ENCODE results near the gene DDX17. TPM values are rescaled to one million over a fixed set of nuclear protein-coding genes. Genes with fewer than 3 reads are reported as not detected.

DDX17 gene
- total and polyA plus RNA-seq, 4 donors = 141 to 1,771 (median 262) TPM

GRCh38 chr22:38443628-38444521 is 62.2 kb downstream of the DDX17 start:
- TF ChIP-seq, protein P1, sequence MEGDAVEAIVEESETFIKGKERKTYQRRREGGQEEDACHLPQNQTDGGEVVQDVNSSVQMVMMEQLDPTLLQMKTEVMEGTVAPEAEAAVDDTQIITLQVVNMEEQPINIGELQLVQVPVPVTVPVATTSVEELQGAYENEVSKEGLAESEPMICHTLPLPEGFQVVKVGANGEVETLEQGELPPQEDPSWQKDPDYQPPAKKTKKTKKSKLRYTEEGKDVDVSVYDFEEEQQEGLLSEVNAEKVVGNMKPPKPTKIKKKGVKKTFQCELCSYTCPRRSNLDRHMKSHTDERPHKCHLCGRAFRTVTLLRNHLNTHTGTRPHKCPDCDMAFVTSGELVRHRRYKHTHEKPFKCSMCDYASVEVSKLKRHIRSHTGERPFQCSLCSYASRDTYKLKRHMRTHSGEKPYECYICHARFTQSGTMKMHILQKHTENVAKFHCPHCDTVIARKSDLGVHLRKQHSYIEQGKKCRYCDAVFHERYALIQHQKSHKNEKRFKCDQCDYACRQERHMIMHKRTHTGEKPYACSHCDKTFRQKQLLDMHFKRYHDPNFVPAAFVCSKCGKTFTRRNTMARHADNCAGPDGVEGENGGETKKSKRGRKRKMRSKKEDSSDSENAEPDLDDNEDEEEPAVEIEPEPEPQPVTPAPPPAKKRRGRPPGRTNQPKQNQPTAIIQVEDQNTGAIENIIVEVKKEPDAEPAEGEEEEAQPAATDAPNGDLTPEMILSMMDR (IDR thresholded peaks at IDR 0.05; ENCODE audit: control extremely low read depth, extremely low read depth) = no peak
- H3K27me3 ChIP-seq (ENCODE audit: control insufficient read depth in 3 of 3, insufficient read depth in 3 of 3, low read length in 2 of 3) = peaks cover 0 to 16% (median 0%) of the 10 kb centered on the region in 3 donors
- WGBS, 2 donors = 54 to 68% methylated on average over 21 of the region's 21 CpGs

DNA sequence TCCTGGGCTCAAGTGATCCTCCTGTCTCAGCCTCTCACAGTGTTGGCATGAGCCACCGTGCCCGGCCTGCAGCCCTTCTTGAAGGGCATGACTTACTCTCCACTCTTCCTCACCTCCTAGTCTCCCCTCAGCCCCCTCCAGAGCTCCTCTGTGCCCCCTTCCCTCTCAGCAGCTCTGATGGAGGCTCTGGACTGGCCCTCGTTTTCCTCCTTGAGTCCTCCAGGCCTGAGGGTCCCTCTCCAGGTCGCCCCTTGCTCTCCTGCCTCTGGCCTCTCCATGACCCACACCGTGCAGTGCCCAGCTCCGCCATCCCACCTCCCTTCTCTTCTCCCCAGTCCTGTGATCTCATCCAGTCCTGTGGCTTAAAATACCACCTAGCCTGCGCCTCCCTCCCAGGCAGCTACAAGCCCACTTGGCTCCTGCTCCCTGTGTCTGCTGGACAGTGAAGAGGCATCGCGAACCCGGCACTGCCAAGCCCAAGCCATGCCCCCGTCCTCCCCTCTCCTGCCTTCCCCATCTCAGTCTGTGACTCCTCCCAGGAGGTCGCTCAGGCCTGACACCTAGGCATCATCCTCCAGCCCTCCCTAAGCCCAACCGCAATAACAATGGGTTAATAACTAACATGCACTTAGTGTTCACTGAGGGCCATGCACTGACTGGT is 63.0 kb downstream of the DDX17 start:
- no peak overlapping the region for H3K4me3 ChIP-seq
- H3K27me3 ChIP-seq (ENCODE audit: control insufficient read depth in 3 of 3, insufficient read depth in 3 of 3, low read length in 2 of 3) = peaks cover 0 to 16% (median 0%) of the 10 kb centered on the region in 3 donors
- H3K9ac ChIP-seq (ENCODE audit: insufficient read depth in 1 of 2, low read length in 2 of 2) = no peak overlapping the region
- DNase-seq (no peak), ATAC-seq (ENCODE audit: insufficient read depth, low FRiP score) (no peak)
- peak overlapping the region in 1 of 2 donors; percentile 78 for H3K27ac ChIP-seq (ENCODE audit: low read depth in 1 of 2, low read length in 1 of 2)
- TF ChIP-seq, protein P1 (IDR thresholded peaks at IDR 0.05; ENCODE audit: control extremely low read depth, extremely low read depth) = no peak
- no peaks in the 10 kb centered on the region for H3K36me3 ChIP-seq (ENCODE audit: control insufficient read depth in 4 of 4, insufficient read depth in 4 of 4, low read length in 4 of 4)
- H3K9me3 ChIP-seq (ENCODE audit: control insufficient read depth in 4 of 4, insufficient read depth in 3 of 4, low read length in 3 of 4) = no peaks in the 10 kb centered on the region
- 60 to 78% methylated on average over 13 of the region's 13 CpGs for WGBS, 2 donors
- H3K4me1 ChIP-seq (ENCODE audit: control insufficient read depth in 5 of 5, insufficient read depth in 5 of 5, low read length in 5 of 5) = no peaks in the 10 kb centered on the region

More at GRCh38 chr22:38443628-38444521, 62.2 kb downstream of the DDX17 start:
- Histone ChIP-seq H3K9ac (ENCODE audit: insufficient read depth in 1 of 2, low read length in 2 of 2) (no peak overlapping the region), H3K27ac (ENCODE audit: low read depth in 1 of 2, low read length in 1 of 2) (peak overlapping the region in 1 of 2 donors; percentile 78), H3K36me3 (ENCODE audit: control insufficient read depth in 4 of 4, insufficient read depth in 4 of 4, low read length in 4 of 4) (no peaks in the 10 kb centered on the region), H3K4me3 (no peak overlapping the region), H3K4me1 (ENCODE audit: control insufficient read depth in 5 of 5, insufficient read depth in 5 of 5, low read length in 5 of 5) (no peaks in the 10 kb centered on the region), H3K9me3 (ENCODE audit: control insufficient read depth in 4 of 4, insufficient read depth in 3 of 4, low read length in 3 of 4) (no peaks in the 10 kb centered on the region)
- no peak for DNase-seq
- no peak for ATAC-seq (ENCODE audit: insufficient read depth, low FRiP score)

DNA sequence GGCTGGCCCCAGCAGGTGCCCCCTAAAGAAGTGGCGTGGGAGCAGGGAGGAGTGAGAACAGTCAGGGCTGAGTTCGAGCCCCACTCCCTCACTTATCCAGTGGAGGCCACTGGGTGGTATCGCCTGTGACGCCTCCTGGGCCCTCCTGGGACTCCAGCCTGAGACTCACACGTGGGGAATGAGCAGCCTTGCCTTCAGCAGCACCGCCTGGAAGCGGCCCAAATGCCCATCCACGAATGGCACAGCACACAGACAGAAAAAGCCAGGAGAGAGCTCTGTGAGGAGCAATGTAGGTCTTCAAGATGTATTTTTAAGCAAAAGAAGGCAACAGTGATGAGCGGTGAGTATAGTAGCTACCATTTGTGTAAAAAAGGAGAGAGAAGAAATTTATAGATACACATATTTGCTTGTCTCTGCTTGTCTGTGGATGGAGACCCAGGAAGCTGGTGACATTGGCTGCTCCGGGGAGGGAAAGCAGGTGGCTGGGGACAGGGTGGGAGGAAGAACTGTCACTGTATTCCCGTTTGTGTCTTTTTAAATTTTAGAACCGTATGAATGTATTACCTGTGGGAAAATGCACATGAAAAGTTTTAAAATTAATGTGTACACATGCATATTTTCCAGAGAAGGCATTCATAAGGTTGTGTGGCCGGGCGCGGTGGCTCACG is 64.4 kb downstream of the DDX17 start:
- TF ChIP-seq, protein P1 (IDR thresholded peaks at IDR 0.05; ENCODE audit: control extremely low read depth, extremely low read depth) = no peak
- Histone ChIP-seq H3K27me3 (ENCODE audit: control insufficient read depth in 3 of 3, insufficient read depth in 3 of 3, low read length in 2 of 3) (peaks cover 0 to 16% (median 0%) of the 10 kb centered on the region in 3 donors), H3K4me1 (ENCODE audit: control insufficient read depth in 5 of 5, insufficient read depth in 5 of 5, low read length in 5 of 5) (no peaks in the 10 kb centered on the region), H3K9me3 (ENCODE audit: control insufficient read depth in 4 of 4, insufficient read depth in 3 of 4, low read length in 3 of 4) (no peaks in the 10 kb centered on the region), H3K36me3 (ENCODE audit: control insufficient read depth in 4 of 4, insufficient read depth in 4 of 4, low read length in 4 of 4) (no peaks in the 10 kb centered on the region), H3K9ac (ENCODE audit: insufficient read depth in 1 of 2, low read length in 2 of 2) (no peak overlapping the region), H3K4me3 (no peak overlapping the region), H3K27ac (ENCODE audit: low read depth in 1 of 2, low read length in 1 of 2) (peak overlapping the region in 1 of 2 donors; percentile 43)
- DNase-seq (no peak), ATAC-seq (ENCODE audit: insufficient read depth, low FRiP score) (no peak)
- WGBS, 2 donors = 76 to 84% methylated on average over 16 of the region's 16 CpGs

Measured in lung (tissue), 12 donors.